ENCODE results near the gene ZNF606. TPM values are rescaled to one million over a fixed set of nuclear protein-coding genes. Genes with fewer than 3 reads are reported as not detected.

Gene ZNF606
- total and polyA plus RNA-seq, 2 experiments from 2014 or later, result 13.6 to 55.6 TPM

DNA sequence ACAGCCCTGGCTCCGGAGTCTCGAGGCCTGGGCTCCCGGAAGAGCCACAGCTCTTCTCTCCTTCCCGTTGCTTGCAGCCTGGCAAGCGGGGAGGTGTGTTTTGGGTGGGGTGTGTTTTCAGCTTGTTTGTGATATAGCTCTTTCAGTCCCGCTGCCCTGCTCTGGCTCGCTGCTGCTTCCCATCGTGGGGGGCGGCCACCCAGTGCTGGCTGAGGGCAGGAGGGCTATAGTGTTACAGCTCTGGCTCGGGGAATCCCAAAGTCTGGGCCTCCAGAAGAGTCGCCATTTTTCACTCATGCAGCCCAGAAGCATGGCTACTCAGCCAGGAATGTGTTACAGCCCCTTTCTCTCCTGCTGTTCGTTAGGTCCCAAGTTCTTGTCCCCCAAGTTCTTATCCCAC, 52.9 kb downstream of the ZNF606 start (continued):
- TF ChIP-seq, protein P1, sequence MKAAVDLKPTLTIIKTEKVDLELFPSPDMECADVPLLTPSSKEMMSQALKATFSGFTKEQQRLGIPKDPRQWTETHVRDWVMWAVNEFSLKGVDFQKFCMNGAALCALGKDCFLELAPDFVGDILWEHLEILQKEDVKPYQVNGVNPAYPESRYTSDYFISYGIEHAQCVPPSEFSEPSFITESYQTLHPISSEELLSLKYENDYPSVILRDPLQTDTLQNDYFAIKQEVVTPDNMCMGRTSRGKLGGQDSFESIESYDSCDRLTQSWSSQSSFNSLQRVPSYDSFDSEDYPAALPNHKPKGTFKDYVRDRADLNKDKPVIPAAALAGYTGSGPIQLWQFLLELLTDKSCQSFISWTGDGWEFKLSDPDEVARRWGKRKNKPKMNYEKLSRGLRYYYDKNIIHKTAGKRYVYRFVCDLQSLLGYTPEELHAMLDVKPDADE (IDR thresholded peaks at IDR 0.05), result no peak
- TF ChIP-seq, protein P2, sequence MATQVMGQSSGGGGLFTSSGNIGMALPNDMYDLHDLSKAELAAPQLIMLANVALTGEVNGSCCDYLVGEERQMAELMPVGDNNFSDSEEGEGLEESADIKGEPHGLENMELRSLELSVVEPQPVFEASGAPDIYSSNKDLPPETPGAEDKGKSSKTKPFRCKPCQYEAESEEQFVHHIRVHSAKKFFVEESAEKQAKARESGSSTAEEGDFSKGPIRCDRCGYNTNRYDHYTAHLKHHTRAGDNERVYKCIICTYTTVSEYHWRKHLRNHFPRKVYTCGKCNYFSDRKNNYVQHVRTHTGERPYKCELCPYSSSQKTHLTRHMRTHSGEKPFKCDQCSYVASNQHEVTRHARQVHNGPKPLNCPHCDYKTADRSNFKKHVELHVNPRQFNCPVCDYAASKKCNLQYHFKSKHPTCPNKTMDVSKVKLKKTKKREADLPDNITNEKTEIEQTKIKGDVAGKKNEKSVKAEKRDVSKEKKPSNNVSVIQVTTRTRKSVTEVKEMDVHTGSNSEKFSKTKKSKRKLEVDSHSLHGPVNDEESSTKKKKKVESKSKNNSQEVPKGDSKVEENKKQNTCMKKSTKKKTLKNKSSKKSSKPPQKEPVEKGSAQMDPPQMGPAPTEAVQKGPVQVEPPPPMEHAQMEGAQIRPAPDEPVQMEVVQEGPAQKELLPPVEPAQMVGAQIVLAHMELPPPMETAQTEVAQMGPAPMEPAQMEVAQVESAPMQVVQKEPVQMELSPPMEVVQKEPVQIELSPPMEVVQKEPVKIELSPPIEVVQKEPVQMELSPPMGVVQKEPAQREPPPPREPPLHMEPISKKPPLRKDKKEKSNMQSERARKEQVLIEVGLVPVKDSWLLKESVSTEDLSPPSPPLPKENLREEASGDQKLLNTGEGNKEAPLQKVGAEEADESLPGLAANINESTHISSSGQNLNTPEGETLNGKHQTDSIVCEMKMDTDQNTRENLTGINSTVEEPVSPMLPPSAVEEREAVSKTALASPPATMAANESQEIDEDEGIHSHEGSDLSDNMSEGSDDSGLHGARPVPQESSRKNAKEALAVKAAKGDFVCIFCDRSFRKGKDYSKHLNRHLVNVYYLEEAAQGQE (IDR thresholded peaks at IDR 0.05; ENCODE audit: unreplicated experiment), result no peak
- no peak for TF ChIP-seq POLR2AphosphoS5 (IDR thresholded peaks at IDR 0.05; ENCODE audit: low read depth)

DNA sequence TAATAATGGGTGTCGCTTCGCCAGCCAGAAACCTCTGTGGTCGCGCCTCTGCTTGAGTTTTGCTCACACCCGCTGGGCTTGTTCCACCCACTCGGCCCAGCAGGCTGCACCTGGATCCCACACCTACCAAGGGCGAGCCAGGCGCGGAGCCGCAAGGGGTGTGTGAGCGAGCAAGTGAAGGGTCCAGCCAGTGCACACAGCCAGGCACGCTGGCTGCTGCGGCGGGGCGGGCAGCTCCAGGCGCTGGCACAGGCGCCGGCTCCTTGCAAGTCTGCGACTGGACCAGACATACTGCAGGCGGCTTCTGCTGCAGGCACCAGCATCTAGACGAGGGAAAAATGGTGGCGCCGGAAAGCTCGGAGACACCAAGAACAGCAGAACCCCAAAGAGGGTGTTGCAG, 53.3 kb downstream of the ZNF606 start:
- H3K4me1 Mint-ChIP-seq, result peaks cover 12% of the 10 kb centered on the region
- TF ChIP-seq, protein P1 (IDR thresholded peaks at IDR 0.05), result no peak
- TF ChIP-seq ZNF114 (CRISPR knock-in tag; IDR thresholded peaks at IDR 0.05) (no peak), POLR2AphosphoS5 (IDR thresholded peaks at IDR 0.05; ENCODE audit: low read depth) (no peak), NANOG (IDR thresholded peaks at IDR 0.05; ENCODE audit: borderline replicate concordance) (no peak), JUNB (IDR thresholded peaks at IDR 0.05; ENCODE audit: unreplicated experiment) (no peak), EZH2phosphoT487 (IDR thresholded peaks at IDR 0.05; ENCODE audit: unreplicated experiment) (no peak)
- ATAC-seq, result no peak
- Histone ChIP-seq H3K4me1 (ENCODE audit: insufficient read depth) (peaks cover 8% of the 10 kb centered on the region), H3K4me3 (no peak overlapping the region), H3K27me3 (ENCODE audit: insufficient read depth) (no peaks in the 10 kb centered on the region), H3K9me2 (ENCODE audit: insufficient read depth) (0 out of 2 replicates have a peak, but pooled peaks cover 3% of the 10 kb centered on the region), H4K20me1 (replicated peaks; ENCODE audit: insufficient read depth) (peaks cover 14% of the 10 kb centered on the region), H3K36me3 (ENCODE audit: insufficient read depth) (no peaks in the 10 kb centered on the region), H2AFZ (no peak overlapping the region), H3K27ac (ENCODE audit: low read depth) (no peak overlapping the region), H3F3A (replicated peaks; ENCODE audit: low read depth) (no peaks in the 10 kb centered on the region), H3K4me2 (no peak overlapping the region), H3K79me2 (replicated peaks; ENCODE audit: insufficient read depth) (peaks cover 32% of the 10 kb centered on the region)
- H3K27me3 Mint-ChIP-seq (ENCODE audit: insufficient read depth, low read depth, poor library complexity), result peaks cover 10% of the 10 kb centered on the region
- H3K36me3 Mint-ChIP-seq (ENCODE audit: low read depth), result peaks cover 17% of the 10 kb centered on the region
- H3K4me3 Mint-ChIP-seq, result no peak overlapping the region
- H3K9me3 Mint-ChIP-seq, result peaks cover 46% of the 10 kb centered on the region
- H3K27ac Mint-ChIP-seq, result no peak overlapping the region
- DNase-seq (ENCODE audit: low spot score), result no peak

Measured in GM23338 (cell line).